SU-DHL-6 (cell line): ENCODE measurements around the gene CMKLR1.

Experiments
- EZH2phosphoT487 ChIP-seq: fragments of 200-600 bp; sonication (generic), shearing (Covaris generic); conservative IDR thresholded peaks from 2 replicates; pipeline ENCODE4 v1.6.1; 2018; ENCODE audit warnings: mild to moderate bottlenecking, antibody characterized with exemption, low read length, moderate library complexity, mixed read lengths
- TF ChIP-seq, protein P1 (sequence below): fragments of 200-600 bp; sonication (generic); IDR thresholded peaks from one replicate; pipeline ENCODE4 v1.5.1; 2017; ENCODE audit warnings: antibody characterized with exemption, mild to moderate bottlenecking, low read length, moderate library complexity; ENCODE audit not compliant: insufficient read depth, poor library complexity, severe bottlenecking

DNA sequence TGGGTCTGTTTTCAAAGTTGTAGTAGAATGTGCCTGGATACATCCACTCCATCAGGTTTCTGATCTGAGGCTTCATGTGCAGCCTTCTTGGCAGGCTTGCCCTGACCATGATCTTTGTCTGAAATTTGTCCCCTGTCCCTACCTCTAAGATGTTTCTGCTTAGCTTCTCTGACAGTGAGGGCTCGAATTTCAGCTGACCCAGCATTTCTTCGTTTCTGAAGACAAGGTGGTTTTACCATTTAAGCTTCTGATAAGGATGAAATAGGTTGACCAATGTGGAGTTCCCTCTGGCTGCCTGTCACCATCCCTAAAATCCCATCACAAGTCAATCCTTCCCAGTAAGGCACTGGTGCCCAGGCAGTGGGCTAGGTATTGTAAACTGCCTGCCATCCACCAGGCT lies 57.0 kb downstream of the CMKLR1 start:
- TF ChIP-seq, protein P1, sequence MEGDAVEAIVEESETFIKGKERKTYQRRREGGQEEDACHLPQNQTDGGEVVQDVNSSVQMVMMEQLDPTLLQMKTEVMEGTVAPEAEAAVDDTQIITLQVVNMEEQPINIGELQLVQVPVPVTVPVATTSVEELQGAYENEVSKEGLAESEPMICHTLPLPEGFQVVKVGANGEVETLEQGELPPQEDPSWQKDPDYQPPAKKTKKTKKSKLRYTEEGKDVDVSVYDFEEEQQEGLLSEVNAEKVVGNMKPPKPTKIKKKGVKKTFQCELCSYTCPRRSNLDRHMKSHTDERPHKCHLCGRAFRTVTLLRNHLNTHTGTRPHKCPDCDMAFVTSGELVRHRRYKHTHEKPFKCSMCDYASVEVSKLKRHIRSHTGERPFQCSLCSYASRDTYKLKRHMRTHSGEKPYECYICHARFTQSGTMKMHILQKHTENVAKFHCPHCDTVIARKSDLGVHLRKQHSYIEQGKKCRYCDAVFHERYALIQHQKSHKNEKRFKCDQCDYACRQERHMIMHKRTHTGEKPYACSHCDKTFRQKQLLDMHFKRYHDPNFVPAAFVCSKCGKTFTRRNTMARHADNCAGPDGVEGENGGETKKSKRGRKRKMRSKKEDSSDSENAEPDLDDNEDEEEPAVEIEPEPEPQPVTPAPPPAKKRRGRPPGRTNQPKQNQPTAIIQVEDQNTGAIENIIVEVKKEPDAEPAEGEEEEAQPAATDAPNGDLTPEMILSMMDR = no peak
- no peak for TF ChIP-seq EZH2phosphoT487
